ENCODE results near the gene MACROD2.

DNA sequence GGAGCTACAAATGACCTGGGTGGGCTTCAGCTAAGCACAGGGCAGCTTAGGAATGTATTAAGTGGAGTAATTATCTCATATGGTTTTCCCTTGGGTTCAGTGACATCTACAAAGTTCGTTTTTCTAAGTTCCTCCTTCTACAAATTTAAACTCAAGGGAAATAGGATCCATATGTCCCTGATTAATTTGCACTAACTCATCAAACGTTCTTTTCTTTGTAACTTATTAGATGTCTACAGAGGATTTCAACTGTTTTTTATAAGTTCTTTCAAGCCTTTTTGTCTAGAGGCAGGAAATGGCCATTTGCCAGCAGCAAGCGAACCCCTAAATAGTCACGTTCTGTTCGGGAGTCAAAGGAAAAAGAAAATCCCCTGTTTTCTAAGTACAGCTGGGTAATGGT lies 1517.6 kb downstream of the MACROD2 start:
- TF ChIP-seq, protein P1, sequence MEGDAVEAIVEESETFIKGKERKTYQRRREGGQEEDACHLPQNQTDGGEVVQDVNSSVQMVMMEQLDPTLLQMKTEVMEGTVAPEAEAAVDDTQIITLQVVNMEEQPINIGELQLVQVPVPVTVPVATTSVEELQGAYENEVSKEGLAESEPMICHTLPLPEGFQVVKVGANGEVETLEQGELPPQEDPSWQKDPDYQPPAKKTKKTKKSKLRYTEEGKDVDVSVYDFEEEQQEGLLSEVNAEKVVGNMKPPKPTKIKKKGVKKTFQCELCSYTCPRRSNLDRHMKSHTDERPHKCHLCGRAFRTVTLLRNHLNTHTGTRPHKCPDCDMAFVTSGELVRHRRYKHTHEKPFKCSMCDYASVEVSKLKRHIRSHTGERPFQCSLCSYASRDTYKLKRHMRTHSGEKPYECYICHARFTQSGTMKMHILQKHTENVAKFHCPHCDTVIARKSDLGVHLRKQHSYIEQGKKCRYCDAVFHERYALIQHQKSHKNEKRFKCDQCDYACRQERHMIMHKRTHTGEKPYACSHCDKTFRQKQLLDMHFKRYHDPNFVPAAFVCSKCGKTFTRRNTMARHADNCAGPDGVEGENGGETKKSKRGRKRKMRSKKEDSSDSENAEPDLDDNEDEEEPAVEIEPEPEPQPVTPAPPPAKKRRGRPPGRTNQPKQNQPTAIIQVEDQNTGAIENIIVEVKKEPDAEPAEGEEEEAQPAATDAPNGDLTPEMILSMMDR (IDR thresholded peaks at IDR 0.05) = no peak
- TF ChIP-seq POLR2A (IDR thresholded peaks at IDR 0.05) (no peak), EP300 (IDR thresholded peaks at IDR 0.05) (no peak)

All from ovary (tissue), 3 donors.